Gastrocnemius medialis (tissue), 4 donors: ENCODE measurements around the gene KLHDC4. TPM values are rescaled to one million over a fixed set of nuclear protein-coding genes. Genes with fewer than 3 reads are reported as not detected.

Source experiments
- ATAC-seq, 2 donors: fragments of 150-250 bp; one replicate each; pipeline ENCODE4 v1.9.1; 2016
- DNase-seq, 2 donors: peaks; one replicate each; pipeline ENCODE4 v3.0.0-alpha.2; 2019
- H3K27ac ChIP-seq, 4 donors: fragments of 200-600 bp; sonication (generic); 1 replicate in 1 of 4; 2 replicates in 3 of 4; pipeline ENCODE4 v1.5.1; 2016 to 2018; ENCODE audit warnings: mild to moderate bottlenecking in 2 of 4, moderate library complexity in 1 of 4
- H3K27me3 ChIP-seq, 3 donors: fragments of 200-600 bp; sonication (generic) in 2 of 3; 1 replicate in 1 of 3; 2 replicates in 2 of 3; pipeline versions ENCODE4 v1.5.1 to v1.6.0; 2016 to 2019; ENCODE audit warnings: mild to moderate bottlenecking in 1 of 3, moderate library complexity in 1 of 3
- H3K36me3 ChIP-seq, 2 donors: fragments of 200-600 bp; sonication (generic) in 1 of 2; one replicate each; pipeline ENCODE4 v1.5.1; 2017 to 2018
- H3K4me1 ChIP-seq, 2 donors: fragments of 200-600 bp; sonication (generic) in 1 of 2; one replicate each; pipeline ENCODE4 v1.5.1; 2016 to 2017; ENCODE audit warnings: mild to moderate bottlenecking in 2 of 2
- H3K4me3 ChIP-seq, 4 donors: fragments of 200-600 bp; sonication (generic) in 3 of 4; 1 replicate in 1 of 4; 2 replicates in 3 of 4; pipeline ENCODE4 v1.5.1; 2016 to 2019; ENCODE audit warnings: mild to moderate bottlenecking in 2 of 4
- H3K9me3 ChIP-seq, 3 donors: fragments of 200-600 bp; sonication (generic) in 2 of 3; 1 replicate in 1 of 3; 2 replicates in 2 of 3; pipeline ENCODE4 v1.5.1; 2016 to 2019
- CTCF ChIP-seq, 5 experiments: fragments of 450-650 bp in 3 of 5; fragments of 200-600 bp in 2 of 5; sonication (generic) in 2 of 5; IDR thresholded peaks in 4 of 5; conservative IDR thresholded peaks in 1 of 5; 1 replicate in 4 of 5; 2 replicates in 1 of 5; pipeline ENCODE4 v1.5.1; 2016 to 2019; ENCODE audit warnings: antibody characterized with exemption in 5 of 5, mild to moderate bottlenecking in 3 of 5, moderate library complexity in 3 of 5
- POLR2A ChIP-seq, 2 donors: fragments of 450-650 bp; IDR thresholded peaks; one replicate each; pipeline ENCODE4 v1.6.1; 2017; ENCODE audit warnings: antibody characterized with exemption in 2 of 2, mild to moderate bottlenecking in 2 of 2, moderate library complexity in 2 of 2
- in situ Hi-C, 4 donors: fragments of 200-750 bp; cut with MboI; loops; one replicate each; pipeline versions ENCODE4 v1.15.0 to v1.8.0; 2017; ENCODE audit warnings: low sequenced_read_pairs in 4 of 4
- intact Hi-C: fragments of 100-400 bp; cut with DNase I; formaldehyde crosslinking; loops from one replicate; pipeline ENCODE4 v1.15.1; 2023; ENCODE audit warnings: low total_unique reads
- total RNA-seq, 4 donors: library from RNA; depleted of rRNA; stranded (reverse); fragments of >200 nt; gene quantifications; one replicate each; pipeline versions ENCODE4 v1.1.0 to v1.2.3, GENCODE V29; 2016

Gene KLHDC4
- total RNA-seq, 4 donors from 2014 or later: 8.2 to 12.7 (median 10.4) TPM

DNA sequence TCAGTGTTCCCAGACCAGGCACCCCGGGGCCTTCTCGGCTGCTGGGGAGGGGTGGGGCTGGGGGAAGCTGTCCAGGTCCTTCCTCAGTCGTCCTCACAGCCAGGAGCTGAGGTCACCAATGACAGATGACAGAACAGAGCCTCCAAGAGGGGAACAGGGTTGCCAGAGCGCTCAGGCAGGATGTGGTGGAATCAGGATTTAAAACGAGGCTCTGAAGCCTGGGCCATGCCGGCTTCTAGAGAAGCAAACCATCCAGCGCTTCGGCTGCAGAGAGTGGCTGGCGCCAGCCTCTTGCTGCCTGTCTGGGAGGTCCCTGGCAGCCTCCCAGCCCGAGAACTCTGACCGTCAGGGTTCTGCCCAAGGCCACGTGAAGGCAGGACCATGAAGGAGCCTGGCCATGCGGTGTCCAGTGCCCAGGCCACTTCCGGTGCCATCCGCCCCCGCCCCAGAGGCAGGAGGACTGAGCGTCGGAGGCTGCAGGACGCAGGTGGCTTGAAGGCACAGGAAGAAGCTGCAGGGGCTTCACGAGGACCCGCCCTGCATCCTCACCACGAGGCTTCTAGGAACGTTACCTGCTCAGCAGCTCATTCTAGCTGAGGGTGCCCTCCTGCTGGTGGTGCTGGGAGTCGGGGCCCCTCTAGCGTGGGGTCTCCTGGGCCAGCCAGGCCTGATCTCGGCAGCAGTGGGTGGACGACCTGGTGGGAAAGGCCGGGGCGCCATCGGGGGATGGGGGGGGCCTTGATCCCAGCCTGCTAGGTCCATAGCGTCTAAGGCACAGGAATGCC is 78.5 kb downstream of the KLHDC4 start:
- ATAC-seq (no peak), DNase-seq (no peak)
- Histone ChIP-seq H3K4me3 (no peak overlapping the region), H3K4me1 (no peaks in the 10 kb centered on the region), H3K27ac (no peak overlapping the region), H3K9me3 (no peaks in the 10 kb centered on the region), H3K27me3 (peaks cover 35 to 87% (median 63%) of the 10 kb centered on the region in 3 donors), H3K36me3 (no peaks in the 10 kb centered on the region)
- TF ChIP-seq POLR2A (IDR thresholded peaks at IDR 0.05) (no peak), CTCF (IDR thresholded peaks at IDR 0.05 in 4 of 5, conservative IDR thresholded peaks at IDR 0.05 in 1 of 5) (no peak)
- in situ Hi-C loops: no loop called here
- intact Hi-C loops: no loop called here

- TF ChIP-seq CTCF (IDR thresholded peaks at IDR 0.05 in 4 of 5, conservative IDR thresholded peaks at IDR 0.05 in 1 of 5) (no peak), POLR2A (IDR thresholded peaks at IDR 0.05) (no peak)
- in situ Hi-C loops (no loop called here), intact Hi-C loops (no loop called here)
- H3K4me3 ChIP-seq: no peak overlapping the region
- H3K9me3 ChIP-seq: no peaks in the 10 kb centered on the region
- H3K4me1 ChIP-seq: no peaks in the 10 kb centered on the region
- DNase-seq: no peak
- H3K27me3 ChIP-seq: peaks cover 42 to 84% (median 62%) of the 10 kb centered on the region in 3 donors
- ATAC-seq: no peak
- no peaks in the 10 kb centered on the region for H3K36me3 ChIP-seq
- no peak overlapping the region for H3K27ac ChIP-seq
These were observed 79.1 kb downstream of the KLHDC4 start for GRCh38 chr16:87686697-87687096.

DNA sequence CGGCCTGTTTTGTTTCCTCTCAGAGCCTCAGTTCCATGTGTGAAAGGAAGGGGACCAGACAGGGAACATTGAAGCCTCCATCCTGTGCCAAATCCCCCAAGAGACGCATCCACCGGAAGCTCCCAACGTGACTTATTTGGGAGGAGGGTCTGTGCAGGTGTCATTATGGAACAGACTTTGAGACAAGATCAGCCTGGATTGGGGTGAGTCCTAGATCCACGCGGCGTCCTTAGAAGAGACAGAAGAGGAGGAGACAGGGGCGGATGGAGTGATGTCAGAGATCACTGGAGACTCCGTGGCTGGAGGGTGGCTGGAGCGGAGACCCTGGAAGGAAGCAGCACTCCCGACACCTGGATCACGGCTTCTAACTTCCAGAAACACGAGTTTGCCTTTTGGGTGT is 80.0 kb downstream of the KLHDC4 start:
- TF ChIP-seq POLR2A (IDR thresholded peaks at IDR 0.05) (no peak), CTCF (IDR thresholded peaks at IDR 0.05 in 4 of 5, conservative IDR thresholded peaks at IDR 0.05 in 1 of 5) (no peak)
- Histone ChIP-seq H3K4me3 (no peak overlapping the region), H3K9me3 (no peaks in the 10 kb centered on the region), H3K27me3 (peaks cover 43 to 75% (median 54%) of the 10 kb centered on the region in 3 donors), H3K27ac (no peak overlapping the region), H3K36me3 (no peaks in the 10 kb centered on the region), H3K4me1 (no peaks in the 10 kb centered on the region)
- no peak for ATAC-seq
- DNase-seq: no peak
- in situ Hi-C loops (no loop called here), intact Hi-C loops (no loop called here)

- ATAC-seq: no peak
These were observed 80.4 kb downstream of the KLHDC4 start for GRCh38 chr16:87685405-87685755.

More at GRCh38 chr16:87685405-87685755, 80.4 kb downstream of the KLHDC4 start:
- TF ChIP-seq POLR2A (IDR thresholded peaks at IDR 0.05) (no peak), CTCF (IDR thresholded peaks at IDR 0.05 in 4 of 5, conservative IDR thresholded peaks at IDR 0.05 in 1 of 5) (no peak)
- Histone ChIP-seq H3K9me3 (no peaks in the 10 kb centered on the region), H3K4me1 (no peaks in the 10 kb centered on the region), H3K4me3 (no peak overlapping the region), H3K27me3 (peaks cover 39 to 73% (median 50%) of the 10 kb centered on the region in 3 donors), H3K36me3 (no peaks in the 10 kb centered on the region), H3K27ac (no peak overlapping the region)
- in situ Hi-C loops (no loop called here), intact Hi-C loops (no loop called here)
- no peak for DNase-seq
